ENCODE results near the gene FCN1. TPM values are rescaled to one million over a fixed set of nuclear protein-coding genes. Genes with fewer than 3 reads are reported as not detected.
A peak's percentile ranks its signal among the peaks of the same experiment; 100 is the strongest.

Gene FCN1
- total and polyA plus RNA-seq, 2 of the 8 experiments (the other 6 are each of a cell fraction or from before 2014, with no cell fraction given): not detected

DNA sequence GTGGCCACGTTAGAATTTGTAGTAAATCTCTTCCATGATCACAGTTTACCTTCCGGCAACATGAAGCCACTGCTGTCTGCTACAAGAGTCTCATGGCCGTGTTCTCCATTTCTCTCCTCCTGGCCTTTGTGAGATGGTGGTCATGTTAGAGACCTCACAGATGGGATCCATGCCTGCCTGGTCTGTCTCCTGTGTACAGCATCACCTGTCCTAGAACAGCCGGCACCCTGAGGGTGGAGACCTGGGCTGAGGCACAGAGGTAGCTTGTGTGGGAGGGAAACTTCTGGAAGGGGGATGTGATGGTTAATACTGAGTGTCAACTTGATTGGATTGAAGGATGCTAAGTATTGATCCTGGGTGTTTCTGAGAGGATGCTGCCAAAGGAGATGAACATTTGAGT lies 40.2 kb downstream of the FCN1 start:
- CTCF ChIA-PET (ENCODE audit: partially characterized antibody): interaction anchor here (0.9 kb wide), 1 partner anchor 105 kb away, joined by 3 read pairs; no protein-coding TSS in a partner anchor

More for the DNA sequence above, 40.2 kb downstream of the FCN1 start:
- Histone ChIP-seq H3K79me1 (ENCODE audit: low read depth, low read length) (no peaks in the 10 kb centered on the region), H3K4me1 (replicated peaks in 1 of 4; ENCODE audit: control insufficient read depth in 3 of 4, insufficient read depth in 4 of 4, low read length in 3 of 4) (no peaks in the 10 kb centered on the region), H3K23ac (ENCODE audit: insufficient read length) (no peak overlapping the region), H2BK15ac (ENCODE audit: low read length) (no peak overlapping the region), H3K14ac (ENCODE audit: insufficient read length) (no peak overlapping the region), H3K9ac (replicated peaks in 1 of 4; ENCODE audit: extremely low read depth in 1 of 4, low read depth in 3 of 4, low read length in 3 of 4) (no peak overlapping the region), H3K79me2 (ENCODE audit: control insufficient read depth in 1 of 2, insufficient read depth in 2 of 2, low read length in 2 of 2) (no peaks in the 10 kb centered on the region), H3K9me3 (ENCODE audit: insufficient read depth in 2 of 2, low read depth in 1 of 2, low read length in 1 of 2) (no peaks in the 10 kb centered on the region; a peak in 1 of 4 replicates), H2BK12ac (ENCODE audit: low read depth, low read length) (0 out of 2 replicates have a peak overlapping the region, but pooled peaks have one; percentile 17), H3K56ac (replicated peaks; ENCODE audit: insufficient read length, low read depth, low read length) (no peak overlapping the region), H2BK120ac (replicated peaks; ENCODE audit: low read depth, low read length) (no peak overlapping the region), H2BK20ac (ENCODE audit: low read length) (no peak overlapping the region), H3K27ac (ENCODE audit: low read depth, low read length) (no peak overlapping the region), H4K8ac (ENCODE audit: extremely low read depth, insufficient read depth, low read length) (no peak overlapping the region), H3K18ac (ENCODE audit: extremely low read depth, low read length) (no peak overlapping the region), H3K36me3 (ENCODE audit: control insufficient read depth in 2 of 4, insufficient read depth in 4 of 4, low read length in 3 of 4) (no peaks in the 10 kb centered on the region), H3K23me2 (ENCODE audit: low read depth, low read length) (no peaks in the 10 kb centered on the region), H3K4ac (replicated peaks; ENCODE audit: insufficient read length, low read depth, low read length) (no peak overlapping the region), H4K20me1 (replicated peaks in 1 of 2; ENCODE audit: control insufficient read depth in 1 of 2, insufficient read depth in 2 of 2, low read length in 2 of 2) (no peaks in the 10 kb centered on the region), H3K4me3 (ENCODE audit: extremely low read depth in 1 of 4, insufficient read depth in 2 of 4, low read depth in 3 of 4, low read length in 4 of 4) (no peak overlapping the region), H3K27me3 (replicated peaks in 1 of 4; ENCODE audit: control insufficient read depth in 3 of 4, extremely low read depth in 1 of 4, insufficient read depth in 3 of 4, low read length in 3 of 4) (no peaks in the 10 kb centered on the region), H4K91ac (replicated peaks; ENCODE audit: insufficient read length, low read length) (no peak overlapping the region), H2BK5ac (ENCODE audit: low read depth, low read length) (no peak overlapping the region), H3K4me2 (ENCODE audit: insufficient read depth in 1 of 2, low read depth in 2 of 2, low read length in 2 of 2) (no peak overlapping the region), H4K5ac (ENCODE audit: insufficient read length, low read depth, low read length) (no peak overlapping the region), H2AFZ (ENCODE audit: low read length) (no peak overlapping the region), H2AK5ac (ENCODE audit: low read depth, low read length) (no peak overlapping the region)
- FAIRE-seq (no peak), DNase-seq (ENCODE audit: low read depth in 1 of 2, low spot score in 2 of 2) (no peak)
- POLR2A ChIA-PET (ENCODE audit: partially characterized antibody): no interaction called here
- TF ChIP-seq CHD2 (IDR thresholded peaks at IDR 0.05; ENCODE audit: low read length) (no peak), CHD1 (IDR thresholded peaks at IDR 0.05; ENCODE audit: low read depth, low read length) (no peak), KDM1A (IDR thresholded peaks at IDR 0.05; ENCODE audit: borderline replicate concordance, low read length) (no peak), SIRT6 (IDR thresholded peaks at IDR 0.05; ENCODE audit: low read length) (no peak)
- TF ChIP-seq, protein P1, sequence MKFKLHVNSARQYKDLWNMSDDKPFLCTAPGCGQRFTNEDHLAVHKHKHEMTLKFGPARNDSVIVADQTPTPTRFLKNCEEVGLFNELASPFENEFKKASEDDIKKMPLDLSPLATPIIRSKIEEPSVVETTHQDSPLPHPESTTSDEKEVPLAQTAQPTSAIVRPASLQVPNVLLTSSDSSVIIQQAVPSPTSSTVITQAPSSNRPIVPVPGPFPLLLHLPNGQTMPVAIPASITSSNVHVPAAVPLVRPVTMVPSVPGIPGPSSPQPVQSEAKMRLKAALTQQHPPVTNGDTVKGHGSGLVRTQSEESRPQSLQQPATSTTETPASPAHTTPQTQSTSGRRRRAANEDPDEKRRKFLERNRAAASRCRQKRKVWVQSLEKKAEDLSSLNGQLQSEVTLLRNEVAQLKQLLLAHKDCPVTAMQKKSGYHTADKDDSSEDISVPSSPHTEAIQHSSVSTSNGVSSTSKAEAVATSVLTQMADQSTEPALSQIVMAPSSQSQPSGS (IDR thresholded peaks at IDR 0.05; ENCODE audit: low read length): no peak
- WGBS, 2 experiments (ENCODE audit: extremely low coverage in 1 of 2, insufficient coverage in 1 of 2, insufficient read length in 1 of 2, insufficient replicate concordance in 2 of 2, low coverage in 1 of 2, low lambda C conversion rate in 2 of 2, missing lambda C conversion rate in 1 of 2): 88% methylated on average over 4 of the region's 4 CpGs; no CpG with 5 or more reads in 1 of the 2 experiments

Measured in H1 (cell line).